ENCODE measurements around the gene RHBDD3.

- no peak for TF ChIP-seq CTCF (IDR thresholded peaks at IDR 0.05)
- TF ChIP-seq POLR2A (IDR thresholded peaks at IDR 0.05) = no peak
Measured at GRCh38 chr22:29310863-29311339, 43.1 kb upstream of the RHBDD3 start.
